GM23338 (cell line): ENCODE measurements around the gene PGS1.

ENCODE experiments used
- CREB1 ChIP-seq: fragments of 250-450 bp; sonication (Bioruptor Pico); IDR thresholded peaks from 2 replicates; pipeline ENCODE4 v1.5.0; 2020; ENCODE audit warnings: low read depth, mild to moderate bottlenecking, moderate library complexity
- CTCF ChIP-seq, 2 experiments: fragments of 200-600 bp in 1 of 2; sonication (generic) in 1 of 2; conservative IDR thresholded peaks; 2 replicates each; pipeline versions ENCODE4 v1.5.1 to v1.6.1; 2016 to 2017; ENCODE audit warnings: antibody characterized with exemption in 2 of 2, low read depth in 2 of 2, mild to moderate bottlenecking in 2 of 2, moderate library complexity in 1 of 2
- EZH2 ChIP-seq: fragments of 200-600 bp; sonication (generic); IDR thresholded peaks from one replicate; pipeline ENCODE4 v1.8.0; 2017; ENCODE audit warnings: antibody characterized with exemption, mild to moderate bottlenecking, low read depth; ENCODE audit not compliant: unreplicated experiment
- EZH2phosphoT487 ChIP-seq: fragments of 200-600 bp; sonication (generic); IDR thresholded peaks from one replicate; pipeline ENCODE4 v1.8.1; 2018; ENCODE audit warnings: antibody characterized with exemption; ENCODE audit not compliant: unreplicated experiment
- JUNB ChIP-seq: IDR thresholded peaks from one replicate; pipeline ENCODE4 v1.6.1; 2016; ENCODE audit warnings: antibody characterized with exemption; ENCODE audit not compliant: unreplicated experiment
- POLR2AphosphoS5 ChIP-seq: IDR thresholded peaks from 2 replicates; pipeline ENCODE4 v1.6.1; 2016; ENCODE audit warnings: antibody characterized with exemption, low read depth
- TF ChIP-seq, protein P1 (sequence below): IDR thresholded peaks from one replicate; pipeline ENCODE4 v1.6.1; 2018; ENCODE audit warnings: antibody characterized with exemption; ENCODE audit not compliant: unreplicated experiment
- TF ChIP-seq, protein P2 (sequence below): fragments of 250-450 bp; sonication (Bioruptor Pico); IDR thresholded peaks from 2 replicates; pipeline ENCODE4 v1.5.0; 2020; ENCODE audit warnings: mild to moderate bottlenecking, moderate library complexity

DNA sequence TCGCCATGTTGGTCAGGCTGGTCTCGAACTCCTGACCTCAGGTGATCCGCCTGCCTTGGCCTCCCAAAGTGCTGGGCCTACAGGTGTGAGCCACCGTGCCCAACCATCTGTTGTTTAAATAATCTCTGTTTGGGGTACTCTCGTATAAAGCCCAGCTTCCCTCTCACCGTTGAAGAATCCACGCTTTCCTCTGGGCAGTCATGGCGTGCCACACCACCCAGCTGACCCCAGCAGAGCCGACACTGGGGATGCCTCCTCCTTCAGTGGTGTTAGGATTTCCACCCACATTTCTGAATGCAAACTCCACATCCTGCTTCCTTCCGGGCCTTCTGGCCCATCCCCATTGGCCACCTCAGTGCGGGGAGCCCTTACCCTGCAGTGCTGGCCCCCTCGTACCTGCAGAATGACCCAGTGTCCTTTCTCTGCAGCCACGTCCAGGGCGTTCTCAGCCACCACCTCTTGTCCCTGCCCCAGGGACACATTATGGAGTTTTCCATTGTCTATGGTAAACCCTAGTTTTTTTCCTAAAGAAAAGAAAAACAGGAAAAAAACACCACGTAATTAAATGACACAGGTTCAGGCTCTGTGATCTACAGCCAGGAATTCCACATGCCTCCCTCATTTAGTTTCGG, 60.4 kb downstream of the PGS1 start:
- TF ChIP-seq CTCF (conservative IDR thresholded peaks at IDR 0.05; ENCODE audit: low read depth in 2 of 2) (no peak), POLR2AphosphoS5 (no peak), JUNB (no peak), EZH2 (no peak), CREB1 (no peak), EZH2phosphoT487 (no peak)
- TF ChIP-seq, protein P1, sequence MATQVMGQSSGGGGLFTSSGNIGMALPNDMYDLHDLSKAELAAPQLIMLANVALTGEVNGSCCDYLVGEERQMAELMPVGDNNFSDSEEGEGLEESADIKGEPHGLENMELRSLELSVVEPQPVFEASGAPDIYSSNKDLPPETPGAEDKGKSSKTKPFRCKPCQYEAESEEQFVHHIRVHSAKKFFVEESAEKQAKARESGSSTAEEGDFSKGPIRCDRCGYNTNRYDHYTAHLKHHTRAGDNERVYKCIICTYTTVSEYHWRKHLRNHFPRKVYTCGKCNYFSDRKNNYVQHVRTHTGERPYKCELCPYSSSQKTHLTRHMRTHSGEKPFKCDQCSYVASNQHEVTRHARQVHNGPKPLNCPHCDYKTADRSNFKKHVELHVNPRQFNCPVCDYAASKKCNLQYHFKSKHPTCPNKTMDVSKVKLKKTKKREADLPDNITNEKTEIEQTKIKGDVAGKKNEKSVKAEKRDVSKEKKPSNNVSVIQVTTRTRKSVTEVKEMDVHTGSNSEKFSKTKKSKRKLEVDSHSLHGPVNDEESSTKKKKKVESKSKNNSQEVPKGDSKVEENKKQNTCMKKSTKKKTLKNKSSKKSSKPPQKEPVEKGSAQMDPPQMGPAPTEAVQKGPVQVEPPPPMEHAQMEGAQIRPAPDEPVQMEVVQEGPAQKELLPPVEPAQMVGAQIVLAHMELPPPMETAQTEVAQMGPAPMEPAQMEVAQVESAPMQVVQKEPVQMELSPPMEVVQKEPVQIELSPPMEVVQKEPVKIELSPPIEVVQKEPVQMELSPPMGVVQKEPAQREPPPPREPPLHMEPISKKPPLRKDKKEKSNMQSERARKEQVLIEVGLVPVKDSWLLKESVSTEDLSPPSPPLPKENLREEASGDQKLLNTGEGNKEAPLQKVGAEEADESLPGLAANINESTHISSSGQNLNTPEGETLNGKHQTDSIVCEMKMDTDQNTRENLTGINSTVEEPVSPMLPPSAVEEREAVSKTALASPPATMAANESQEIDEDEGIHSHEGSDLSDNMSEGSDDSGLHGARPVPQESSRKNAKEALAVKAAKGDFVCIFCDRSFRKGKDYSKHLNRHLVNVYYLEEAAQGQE, result no peak
- TF ChIP-seq, protein P2, sequence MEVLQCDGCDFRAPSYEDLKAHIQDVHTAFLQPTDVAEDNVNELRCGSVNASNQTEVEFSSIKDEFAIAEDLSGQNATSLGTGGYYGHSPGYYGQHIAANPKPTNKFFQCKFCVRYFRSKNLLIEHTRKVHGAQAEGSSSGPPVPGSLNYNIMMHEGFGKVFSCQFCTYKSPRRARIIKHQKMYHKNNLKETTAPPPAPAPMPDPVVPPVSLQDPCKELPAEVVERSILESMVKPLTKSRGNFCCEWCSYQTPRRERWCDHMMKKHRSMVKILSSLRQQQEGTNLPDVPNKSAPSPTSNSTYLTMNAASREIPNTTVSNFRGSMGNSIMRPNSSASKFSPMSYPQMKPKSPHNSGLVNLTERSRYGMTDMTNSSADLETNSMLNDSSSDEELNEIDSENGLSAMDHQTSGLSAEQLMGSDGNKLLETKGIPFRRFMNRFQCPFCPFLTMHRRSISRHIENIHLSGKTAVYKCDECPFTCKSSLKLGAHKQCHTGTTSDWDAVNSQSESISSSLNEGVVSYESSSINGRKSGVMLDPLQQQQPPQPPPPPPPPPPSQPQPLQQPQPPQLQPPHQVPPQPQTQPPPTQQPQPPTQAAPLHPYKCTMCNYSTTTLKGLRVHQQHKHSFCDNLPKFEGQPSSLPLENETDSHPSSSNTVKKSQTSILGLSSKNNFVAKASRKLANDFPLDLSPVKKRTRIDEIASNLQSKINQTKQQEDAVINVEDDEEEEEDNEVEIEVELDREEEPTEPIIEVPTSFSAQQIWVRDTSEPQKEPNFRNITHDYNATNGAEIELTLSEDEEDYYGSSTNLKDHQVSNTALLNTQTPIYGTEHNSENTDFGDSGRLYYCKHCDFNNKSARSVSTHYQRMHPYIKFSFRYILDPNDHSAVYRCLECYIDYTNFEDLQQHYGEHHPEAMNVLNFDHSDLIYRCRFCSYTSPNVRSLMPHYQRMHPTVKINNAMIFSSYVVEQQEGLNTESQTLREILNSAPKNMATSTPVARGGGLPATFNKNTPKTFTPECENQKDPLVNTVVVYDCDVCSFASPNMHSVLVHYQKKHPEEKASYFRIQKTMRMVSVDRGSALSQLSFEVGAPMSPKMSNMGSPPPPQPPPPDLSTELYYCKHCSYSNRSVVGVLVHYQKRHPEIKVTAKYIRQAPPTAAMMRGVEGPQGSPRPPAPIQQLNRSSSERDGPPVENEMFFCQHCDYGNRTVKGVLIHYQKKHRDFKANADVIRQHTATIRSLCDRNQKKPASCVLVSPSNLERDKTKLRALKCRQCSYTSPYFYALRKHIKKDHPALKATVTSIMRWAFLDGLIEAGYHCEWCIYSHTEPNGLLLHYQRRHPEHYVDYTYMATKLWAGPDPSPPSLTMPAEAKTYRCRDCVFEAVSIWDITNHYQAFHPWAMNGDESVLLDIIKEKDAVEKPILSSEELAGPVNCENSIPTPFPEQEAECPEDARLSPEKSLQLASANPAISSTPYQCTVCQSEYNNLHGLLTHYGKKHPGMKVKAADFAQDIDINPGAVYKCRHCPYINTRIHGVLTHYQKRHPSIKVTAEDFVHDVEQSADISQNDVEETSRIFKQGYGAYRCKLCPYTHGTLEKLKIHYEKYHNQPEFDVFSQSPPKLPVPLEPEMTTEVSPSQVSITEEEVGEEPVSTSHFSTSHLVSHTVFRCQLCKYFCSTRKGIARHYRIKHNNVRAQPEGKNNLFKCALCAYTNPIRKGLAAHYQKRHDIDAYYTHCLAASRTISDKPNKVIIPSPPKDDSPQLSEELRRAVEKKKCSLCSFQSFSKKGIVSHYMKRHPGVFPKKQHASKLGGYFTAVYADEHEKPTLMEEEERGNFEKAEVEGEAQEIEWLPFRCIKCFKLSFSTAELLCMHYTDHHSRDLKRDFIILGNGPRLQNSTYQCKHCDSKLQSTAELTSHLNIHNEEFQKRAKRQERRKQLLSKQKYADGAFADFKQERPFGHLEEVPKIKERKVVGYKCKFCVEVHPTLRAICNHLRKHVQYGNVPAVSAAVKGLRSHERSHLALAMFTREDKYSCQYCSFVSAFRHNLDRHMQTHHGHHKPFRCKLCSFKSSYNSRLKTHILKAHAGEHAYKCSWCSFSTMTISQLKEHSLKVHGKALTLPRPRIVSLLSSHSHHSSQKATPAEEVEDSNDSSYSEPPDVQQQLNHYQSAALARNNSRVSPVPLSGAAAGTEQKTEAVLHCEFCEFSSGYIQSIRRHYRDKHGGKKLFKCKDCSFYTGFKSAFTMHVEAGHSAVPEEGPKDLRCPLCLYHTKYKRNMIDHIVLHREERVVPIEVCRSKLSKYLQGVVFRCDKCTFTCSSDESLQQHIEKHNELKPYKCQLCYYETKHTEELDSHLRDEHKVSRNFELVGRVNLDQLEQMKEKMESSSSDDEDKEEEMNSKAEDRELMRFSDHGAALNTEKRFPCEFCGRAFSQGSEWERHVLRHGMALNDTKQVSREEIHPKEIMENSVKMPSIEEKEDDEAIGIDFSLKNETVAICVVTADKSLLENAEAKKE (CRISPR knock-in tag), result no peak
